Common myeloid progenitor, CD34-positive (primary cell): ENCODE data around the gene SEPTIN5.

Source experiments
- CTCF ChIA-PET: fragments of 350-600 bp; sonication (Branson Sonifier 250); formaldehyde crosslinking; loops from one replicate; lab custom pipeline; 2021; ENCODE audit warnings: antibody characterized with exemption; lab: Charles Lee
- POLR2A ChIA-PET: fragments of 350-600 bp; sonication (Branson Sonifier 250); formaldehyde crosslinking; loops from one replicate; lab custom pipeline; 2021; ENCODE audit warnings: antibody characterized with exemption; lab: Charles Lee
- DNase-seq, 3 donors: peaks; one replicate each; pipeline versions ENCODE4 v3.0.0 to v3.0.0-alpha.2; 2013
- H3K27ac ChIP-seq, 2 experiments: 1 replicate in 1 of 2; 2 replicates in 1 of 2; pipeline ENCODE4 v1.7.0; 2013; ENCODE audit warnings: inconsistent platforms in 2 of 2, low read length in 2 of 2, mild to moderate bottlenecking in 2 of 2, low read depth in 1 of 2, moderate library complexity in 1 of 2; ENCODE audit not compliant: severe bottlenecking in 2 of 2, insufficient read depth in 1 of 2, poor library complexity in 1 of 2
- H3K27me3 ChIP-seq, 5 experiments: replicated peaks in 2 of 5; 1 replicate in 3 of 5; 2 replicates in 2 of 5; pipeline versions ENCODE4 v1.6.1 to v1.7.0; 2013; ENCODE audit warnings: low read length in 4 of 5, mild to moderate bottlenecking in 2 of 5, moderate library complexity in 2 of 5, inconsistent platforms in 1 of 5; ENCODE audit not compliant: insufficient read depth in 5 of 5, control insufficient read depth in 4 of 5
- H3K36me3 ChIP-seq, 4 experiments: 1 replicate in 2 of 4; 2 replicates in 2 of 4; pipeline versions ENCODE4 v1.6.1 to v1.7.0; 2013; ENCODE audit warnings: low read length in 3 of 4, control low read depth in 1 of 4, mild to moderate bottlenecking in 1 of 4; ENCODE audit not compliant: control insufficient read depth in 4 of 4, insufficient read depth in 4 of 4
- H3K4me1 ChIP-seq, 4 experiments: 1 replicate in 3 of 4; 2 replicates in 1 of 4; pipeline versions ENCODE4 v1.6.1 to v1.7.1; 2013; ENCODE audit warnings: low read length in 3 of 4, mild to moderate bottlenecking in 3 of 4, control low read depth in 1 of 4, inconsistent platforms in 1 of 4, moderate library complexity in 1 of 4; ENCODE audit not compliant: control insufficient read depth in 4 of 4, insufficient read depth in 4 of 4; ENCODE audit errors: control extremely low read depth in 1 of 4
- H3K4me3 ChIP-seq, 7 experiments: 1 replicate in 4 of 7; 2 replicates in 3 of 7; pipeline versions ENCODE4 v1.5.1 to v1.7.0; 2013; ENCODE audit warnings: mild to moderate bottlenecking in 7 of 7, low read length in 6 of 7, moderate library complexity in 6 of 7, inconsistent platforms in 2 of 7, low read depth in 2 of 7, control low read depth in 1 of 7; ENCODE audit not compliant: insufficient read depth in 4 of 7, control insufficient read depth in 1 of 7; ENCODE audit errors: extremely low read depth in 1 of 7
- H3K9me3 ChIP-seq, 5 experiments: 1 replicate in 4 of 5; 2 replicates in 1 of 5; pipeline versions ENCODE4 v1.6.1 to v1.7.1; 2013; ENCODE audit warnings: low read length in 4 of 5, mild to moderate bottlenecking in 2 of 5, inconsistent platforms in 1 of 5, low read depth in 1 of 5, moderate library complexity in 1 of 5; ENCODE audit not compliant: control insufficient read depth in 4 of 5, insufficient read depth in 2 of 5; ENCODE audit errors: control extremely low read depth in 1 of 5
- WGBS: methylation state at CpG from one replicate; pipeline ENCODE4 v1.1.5; 2013; ENCODE audit not compliant: insufficient coverage; 5-methylcytosine and 5-hydroxymethylcytosine counted together

Gene SEPTIN5

DNA sequence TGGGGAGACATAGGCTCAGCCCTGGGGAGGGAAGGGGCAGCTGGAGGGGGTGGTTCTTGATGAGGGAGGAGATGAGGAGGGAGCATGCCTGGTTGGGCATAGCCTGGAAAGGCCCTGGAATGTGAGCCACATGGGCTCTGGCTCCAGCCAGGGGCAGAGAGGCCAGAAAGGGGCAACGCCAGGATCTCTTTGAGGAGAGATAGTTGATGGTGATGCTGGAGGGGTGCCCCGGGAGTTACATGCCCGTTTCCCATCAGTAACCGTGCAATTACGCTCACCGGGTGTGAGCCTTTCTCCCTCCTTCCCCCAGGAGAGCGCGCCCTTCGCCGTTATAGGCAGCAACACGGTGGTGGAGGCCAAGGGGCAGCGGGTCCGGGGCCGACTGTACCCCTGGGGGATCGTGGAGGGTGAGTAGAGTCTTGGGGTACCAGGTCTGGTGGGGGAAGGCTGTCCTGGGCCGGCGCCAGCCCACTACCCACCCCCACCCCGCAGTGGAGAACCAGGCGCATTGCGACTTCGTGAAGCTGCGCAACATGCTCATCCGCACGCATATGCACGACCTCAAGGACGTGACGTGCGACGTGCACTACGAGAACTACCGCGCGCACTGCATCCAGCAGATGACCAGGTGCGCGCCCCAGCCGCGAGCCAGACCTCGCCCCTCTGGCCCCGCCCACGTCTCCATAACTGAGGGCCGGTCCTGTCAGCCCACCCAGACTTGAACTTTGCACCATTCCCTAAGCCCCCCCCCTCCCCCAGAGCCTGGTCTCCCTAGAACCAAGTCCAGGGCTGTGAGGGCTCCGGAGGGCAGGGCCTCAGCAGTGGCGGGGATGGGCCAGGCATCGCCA is 7.3 kb downstream of the SEPTIN5 start:
- H3K36me3 ChIP-seq = peaks cover 0 to 22% (median 4%) of the 10 kb centered on the region in 4 experiments
- no peak for DNase-seq
- ChIA-PET CTCF (interaction anchor here (1.1 to 1.3 kb wide), 3 partner anchors 91 to 225 kb away, joined by 3 to 4 read pairs (median 4); no protein-coding TSS in a partner anchor), POLR2A (no interaction called here)
- 98% methylated on average over 27 of the region's 44 CpGs for WGBS
- no peak overlapping the region for H3K27ac ChIP-seq
- H3K9me3 ChIP-seq = no peaks in the 10 kb centered on the region
- H3K4me3 ChIP-seq = no peak overlapping the region
- peaks cover 0 to 64% (median 52%) of the 10 kb centered on the region in 4 experiments for H3K4me1 ChIP-seq
- peaks cover 0 to 14% (median 8%) of the 10 kb centered on the region in 5 experiments for H3K27me3 ChIP-seq

DNA sequence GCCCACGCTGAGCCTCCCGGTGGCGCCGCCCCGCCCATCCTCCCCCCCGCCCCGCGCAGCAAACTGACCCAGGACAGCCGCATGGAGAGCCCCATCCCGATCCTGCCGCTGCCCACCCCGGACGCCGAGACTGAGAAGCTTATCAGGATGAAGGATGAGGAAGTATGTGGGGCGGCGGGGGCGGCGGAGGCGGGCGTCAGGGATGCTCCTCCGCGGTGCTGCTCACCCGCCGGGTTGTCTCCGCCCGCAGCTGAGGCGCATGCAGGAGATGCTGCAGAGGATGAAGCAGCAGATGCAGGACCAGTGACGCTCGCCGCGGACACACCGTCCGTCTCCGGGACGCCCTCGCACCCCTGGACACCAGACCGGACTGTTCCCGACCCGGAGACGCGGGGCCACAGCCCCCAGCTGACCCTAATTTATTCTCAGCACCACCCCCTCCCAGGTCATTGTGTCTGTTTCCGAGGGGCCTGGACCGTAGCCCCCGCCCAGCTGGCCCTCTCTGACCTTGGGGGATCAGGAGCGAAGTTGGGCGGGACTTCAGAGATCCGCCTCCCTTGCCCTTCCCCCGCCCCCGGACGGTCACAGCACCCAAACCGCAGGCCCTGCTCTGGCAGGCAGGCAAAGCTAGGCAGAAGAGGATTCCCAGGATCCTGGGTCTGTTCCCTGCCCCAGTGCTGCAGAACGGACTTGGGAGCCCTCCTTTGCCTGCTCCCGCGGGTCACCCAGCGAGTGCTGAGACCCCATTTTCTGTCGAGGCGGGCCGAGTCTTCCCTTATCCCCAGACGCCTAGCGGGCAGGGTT is 8.1 kb downstream of the SEPTIN5 start:
- ChIA-PET POLR2A (no interaction called here), CTCF (no interaction called here)
- peaks cover 0 to 14% (median 8%) of the 10 kb centered on the region in 5 experiments for H3K27me3 ChIP-seq
- peaks cover 0 to 61% (median 50%) of the 10 kb centered on the region in 4 experiments for H3K4me1 ChIP-seq
- no peaks in the 10 kb centered on the region for H3K9me3 ChIP-seq
- 77% methylated on average over 36 of the region's 60 CpGs for WGBS
- peak overlapping the region in 2 of 7 experiments; percentile 64 to 78 for H3K4me3 ChIP-seq
- H3K36me3 ChIP-seq = peaks cover 0 to 22% (median 4%) of the 10 kb centered on the region in 4 experiments
- H3K27ac ChIP-seq = no peak overlapping the region
- DNase-seq = peak in 1 of 3 donors; percentile 36

DNA sequence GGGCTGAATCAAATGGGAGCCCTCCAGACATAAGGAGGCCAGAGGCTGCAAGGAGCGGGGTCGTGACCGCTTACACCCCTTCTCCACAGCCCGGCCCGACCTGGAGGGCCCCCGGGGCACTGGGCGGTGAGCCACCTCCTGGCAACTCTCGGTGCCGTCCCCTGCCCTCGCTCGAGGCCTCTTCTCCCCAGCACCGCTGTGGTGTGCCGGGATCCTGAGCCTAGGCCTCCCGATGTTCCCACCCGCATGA is 8.6 kb downstream of the SEPTIN5 start:
- POLR2A ChIA-PET = no interaction called here
- peaks cover 0 to 14% (median 8%) of the 10 kb centered on the region in 5 experiments for H3K27me3 ChIP-seq
- DNase-seq = no peak
- 18% methylated on average over 15 of the region's 15 CpGs for WGBS
- H3K27ac ChIP-seq = no peak overlapping the region
- H3K36me3 ChIP-seq = peaks cover 0 to 22% (median 4%) of the 10 kb centered on the region in 4 experiments
- H3K4me3 ChIP-seq = peak overlapping the region in 3 of 7 experiments; percentile 64 to 78 (median 67)
- H3K9me3 ChIP-seq = no peaks in the 10 kb centered on the region
- H3K4me1 ChIP-seq = peaks cover 0 to 56% (median 45%) of the 10 kb centered on the region in 4 experiments
- CTCF ChIA-PET = interaction anchor here (0.8 to 1.6 kb wide), 4 partner anchors 44 to 221 kb away, joined by 3 to 9 read pairs (median 6); no protein-coding TSS in a partner anchor

DNA sequence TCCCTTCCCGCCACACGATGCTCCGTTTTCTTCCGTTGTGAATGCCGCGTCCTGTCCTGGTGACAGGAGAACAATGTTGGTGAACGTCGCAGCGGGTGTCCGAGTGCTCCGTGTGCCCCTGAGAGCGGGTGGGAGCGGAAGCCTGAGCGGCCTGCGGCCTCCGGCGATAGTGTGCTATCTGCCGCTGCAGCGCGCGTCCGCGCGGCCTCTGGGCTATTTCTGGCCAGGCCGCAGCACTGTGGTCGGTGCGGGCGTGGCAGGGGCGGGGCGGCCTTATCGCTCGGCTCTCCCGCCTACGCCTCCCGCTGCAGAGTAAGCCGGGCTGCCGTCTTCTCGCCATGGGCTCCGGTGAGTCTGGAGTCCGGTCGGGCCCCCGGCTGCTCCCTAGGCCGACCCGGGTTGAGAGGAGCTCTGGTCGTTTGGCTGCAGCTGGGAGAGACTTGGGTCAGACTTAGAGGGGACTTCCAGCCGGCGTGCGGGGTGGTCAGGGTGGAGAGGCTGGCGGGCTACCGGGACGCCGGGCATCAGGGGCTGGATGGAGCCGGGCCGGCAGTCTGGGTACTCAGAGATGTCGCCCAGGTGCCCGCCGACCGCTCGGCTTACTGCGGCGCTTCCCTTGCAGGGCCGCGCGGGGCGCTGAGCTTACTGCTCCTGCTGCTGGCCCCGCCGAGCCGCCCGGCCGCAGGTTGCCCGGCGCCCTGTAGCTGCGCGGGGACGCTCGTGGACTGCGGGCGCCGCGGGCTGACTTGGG is 9.1 kb downstream of the SEPTIN5 start, which contains the start of gene GP1BB:
Gene GP1BB (plus strand): TSS at position 308 of the 751 bp plus-strand sequence. CDS start 31 bp downstream, at position 339.
- under 1% methylated on average over 79 of the region's 80 CpGs for WGBS
- Histone ChIP-seq H3K9me3 (no peaks in the 10 kb centered on the region), H3K4me1 (peaks cover 0 to 55% (median 41%) of the 10 kb centered on the region in 4 experiments), H3K27me3 (peaks cover 0 to 14% (median 8%) of the 10 kb centered on the region in 5 experiments), H3K36me3 (peaks cover 0 to 22% (median 4%) of the 10 kb centered on the region in 4 experiments), H3K27ac (peak within 1 kb of the TSS in 1 of 2 experiments; percentile 49), H3K4me3 (peak within 1 kb of the TSS; percentile 31 to 78 (median 57))
- DNase-seq = peak; percentile 71 to 81 (median 71)
- POLR2A ChIA-PET = interaction anchor here (0.6 to 1.2 kb wide), 2 partner anchors 169 to 226 kb away, joined by 3 read pairs; no protein-coding TSS in a partner anchor
- CTCF ChIA-PET = interaction anchor here (0.7 to 1.6 kb wide), 13 partner anchors 8 to 242 kb away, joined by 3 to 9 read pairs (median 3); no protein-coding TSS in a partner anchor

DNA sequence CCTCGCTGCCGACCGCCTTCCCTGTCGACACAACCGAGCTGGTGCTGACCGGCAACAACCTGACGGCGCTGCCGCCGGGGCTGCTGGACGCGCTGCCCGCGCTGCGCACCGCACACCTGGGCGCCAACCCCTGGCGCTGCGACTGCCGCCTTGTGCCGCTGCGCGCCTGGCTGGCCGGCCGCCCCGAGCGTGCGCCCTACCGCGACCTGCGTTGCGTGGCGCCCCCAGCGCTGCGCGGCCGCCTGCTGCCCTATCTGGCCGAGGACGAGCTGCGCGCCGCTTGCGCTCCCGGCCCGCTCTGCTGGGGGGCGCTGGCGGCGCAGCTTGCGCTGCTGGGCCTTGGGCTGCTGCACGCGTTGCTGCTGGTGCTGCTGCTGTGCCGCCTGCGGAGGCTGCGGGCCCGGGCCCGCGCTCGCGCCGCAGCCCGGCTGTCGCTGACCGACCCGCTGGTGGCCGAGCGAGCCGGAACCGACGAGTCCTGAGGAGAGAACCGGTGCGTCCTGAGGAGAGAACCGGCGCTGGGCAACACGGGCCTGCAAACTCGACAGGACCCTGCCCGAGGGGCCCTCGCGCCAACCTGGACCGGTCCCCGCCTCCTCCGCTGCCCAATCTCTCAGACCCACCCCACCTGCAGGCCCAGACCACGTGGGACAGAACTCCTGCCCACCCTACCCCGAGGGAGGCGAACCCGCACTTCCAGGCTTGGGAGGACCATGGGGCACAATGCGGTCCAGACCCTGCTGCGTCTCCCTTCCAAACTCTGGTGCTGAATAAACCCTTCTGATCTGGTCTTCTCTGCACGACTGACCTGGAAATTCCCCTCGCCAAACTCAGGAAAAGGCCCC is 9.9 kb downstream of the SEPTIN5 start:
- Histone ChIP-seq H3K4me1 (peaks cover 0 to 48% (median 33%) of the 10 kb centered on the region in 4 experiments), H3K27ac (peak overlapping the region in 1 of 2 experiments; percentile 49), H3K4me3 (peak overlapping the region; percentile 31 to 78 (median 57)), H3K36me3 (peaks cover 0 to 22% (median 4%) of the 10 kb centered on the region in 4 experiments), H3K27me3 (peaks cover 0 to 14% (median 8%) of the 10 kb centered on the region in 5 experiments), H3K9me3 (no peaks in the 10 kb centered on the region)
- DNase-seq = peak; percentile 72 to 84 (median 82)
- ChIA-PET CTCF (interaction anchor here (0.7 to 1.6 kb wide), 12 partner anchors 9 to 241 kb away, joined by 3 to 9 read pairs (median 3); no protein-coding TSS in a partner anchor), POLR2A (interaction anchor here (0.6 to 1.2 kb wide), 2 partner anchors 168 to 226 kb away, joined by 3 read pairs; no protein-coding TSS in a partner anchor)
- 6% methylated on average over 85 of the region's 89 CpGs for WGBS
